GM18867 (cell line): ENCODE measurements around the gene GGN.
"Not testable (repeated sequence)": the region's sequence is repeated elsewhere in the genome, so short reads cannot be mapped to it uniquely, and the experiment has no call there.

Experiments
- ATAC-seq: cut with Tn5 transposase; IDR thresholded peaks from one replicate; pipeline ENCODE4 v1.9.1; 2021; ENCODE audit warnings: mild to moderate bottlenecking, moderate library complexity; ENCODE audit not compliant: unreplicated experiment

GGN gene

GRCh38 chr19:38367041-38367440 is 20.8 kb downstream of the GGN start:
- ATAC-seq: no peak

- ATAC-seq: not testable (repeated sequence)
Measured at GRCh38 chr19:38362946-38363688, 24.7 kb downstream of the GGN start.

- peak; percentile 47 for ATAC-seq
Measured at GRCh38 chr19:38362076-38362945, 25.5 kb downstream of the GGN start.

- ATAC-seq: peak; percentile 52
Measured at GRCh38 chr19:38361633-38362075, 26.2 kb downstream of the GGN start.

GRCh38 chr19:38360839-38361631 is 26.8 kb downstream of the GGN start:
- ATAC-seq: no peak

- ATAC-seq: no peak
Measured at GRCh38 chr19:38360351-38360750, 27.5 kb downstream of the GGN start.

GRCh38 chr19:38359242-38360021 is 28.4 kb downstream of the GGN start:
- no peak for ATAC-seq

GRCh38 chr19:38358071-38358470 is 29.8 kb downstream of the GGN start:
- ATAC-seq: no peak

GRCh38 chr19:38355728-38356725 is 31.8 kb downstream of the GGN start:
- no peak for ATAC-seq

- ATAC-seq: no peak
Measured at GRCh38 chr19:38352611-38353010, 35.2 kb downstream of the GGN start.

GRCh38 chr19:38351865-38352395 is 35.9 kb downstream of the GGN start:
- no peak for ATAC-seq

GRCh38 chr19:38350883-38351282 is 37.0 kb downstream of the GGN start:
- ATAC-seq: no peak

GRCh38 chr19:38346837-38347236 is 41.0 kb downstream of the GGN start:
- ATAC-seq: no peak

GRCh38 chr19:38340927-38341326 is 46.9 kb downstream of the GGN start:
- ATAC-seq: no peak

GRCh38 chr19:38339011-38339410 is 48.8 kb downstream of the GGN start:
- ATAC-seq: not testable (repeated sequence)

GRCh38 chr19:38337360-38337653 is 50.5 kb downstream of the GGN start:
- ATAC-seq: no peak

- peak; percentile 57 for ATAC-seq
Measured at GRCh38 chr19:38336638-38337359, 51.0 kb downstream of the GGN start.

GRCh38 chr19:38335949-38336637 is 51.7 kb downstream of the GGN start:
- ATAC-seq: peak; percentile 70
